Right lung (tissue), 5 donors: ENCODE results near the gene XNDC1N. TPM values are rescaled to one million over a fixed set of nuclear protein-coding genes. Genes with fewer than 3 reads are reported as not detected.
A peak's percentile ranks its signal among the peaks of the same experiment; 100 is the strongest.
"Not testable (repeated sequence)": the region's sequence is repeated elsewhere in the genome, so short reads cannot be mapped to it uniquely, and the experiment has no call there.

Source experiments
- DNase-seq, 2 donors: peaks; one replicate each; pipeline ENCODE4 v3.0.0-alpha.2; 2013
- polyA plus RNA-seq, 5 donors: library from polyadenylated mRNA; unstranded; fragments of 120-200 nt; gene quantifications; one replicate each; pipeline versions ENCODE4 v1.2.1 to v1.2.3, GENCODE V29; 2013; ENCODE audit warnings: inconsistent platforms in 1 of 5, low replicate concordance in 1 of 5; ENCODE audit not compliant: insufficient read length in 5 of 5, insufficient read depth in 1 of 5

XNDC1N gene
- polyA plus RNA-seq, 5 donors = 4.8 to 10.7 (median 8.3) TPM

DNA sequence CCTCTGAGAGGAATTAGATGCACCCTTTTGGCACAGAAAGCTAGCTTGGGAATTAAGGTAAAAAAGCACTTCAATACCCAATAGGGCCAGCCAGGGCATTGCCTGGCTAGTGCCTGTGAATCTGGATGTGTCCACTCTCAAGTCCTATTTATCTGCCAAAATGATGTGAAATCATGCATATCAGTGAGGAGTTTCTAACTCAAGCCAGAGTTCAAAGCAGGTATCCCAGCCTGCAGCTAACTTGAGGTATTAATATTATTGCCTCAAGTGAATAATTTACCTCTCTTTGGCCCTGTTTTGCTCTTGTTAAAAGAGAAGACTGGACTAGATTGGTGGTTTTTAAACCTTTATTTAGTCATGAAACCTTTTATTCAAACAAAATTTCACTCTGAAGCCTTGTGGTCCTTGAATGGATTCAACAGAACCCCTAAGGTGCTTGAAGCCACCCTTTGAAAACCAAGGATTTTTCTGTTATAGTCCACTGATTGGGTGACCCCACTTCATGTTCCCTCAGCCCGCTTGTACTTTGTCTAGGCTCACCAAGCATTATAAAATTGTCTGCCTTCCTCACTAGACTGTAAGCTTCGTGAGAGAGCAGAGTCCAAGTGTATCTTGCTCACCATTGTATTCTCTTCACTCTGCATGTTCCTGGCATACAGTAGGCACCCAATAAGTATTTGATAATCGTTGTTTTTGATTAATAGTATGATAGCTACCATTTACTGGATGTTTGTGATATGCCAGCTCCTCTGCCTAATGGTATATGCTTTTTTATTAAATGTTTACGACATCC, 4.9 kb upstream of the XNDC1N start:
- no peak for DNase-seq

DNA sequence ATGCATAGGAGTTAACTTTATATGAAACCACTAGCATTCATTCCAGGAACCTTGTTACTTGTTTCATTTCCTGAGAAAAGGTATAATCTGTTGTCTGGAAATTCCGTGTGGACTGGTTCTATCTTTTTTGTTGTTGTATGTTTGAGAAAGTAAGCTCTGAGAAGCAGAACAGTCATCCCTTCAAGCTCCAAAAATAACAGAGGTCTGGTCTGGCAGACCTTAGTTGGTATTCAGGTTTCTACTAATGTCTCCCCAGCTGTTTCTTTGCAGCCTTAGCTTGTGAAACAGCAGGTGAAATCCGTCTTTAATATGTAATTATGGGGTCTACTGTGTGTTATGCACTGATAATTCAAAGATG, 2.8 kb upstream of the XNDC1N start:
- no peak for DNase-seq

DNA sequence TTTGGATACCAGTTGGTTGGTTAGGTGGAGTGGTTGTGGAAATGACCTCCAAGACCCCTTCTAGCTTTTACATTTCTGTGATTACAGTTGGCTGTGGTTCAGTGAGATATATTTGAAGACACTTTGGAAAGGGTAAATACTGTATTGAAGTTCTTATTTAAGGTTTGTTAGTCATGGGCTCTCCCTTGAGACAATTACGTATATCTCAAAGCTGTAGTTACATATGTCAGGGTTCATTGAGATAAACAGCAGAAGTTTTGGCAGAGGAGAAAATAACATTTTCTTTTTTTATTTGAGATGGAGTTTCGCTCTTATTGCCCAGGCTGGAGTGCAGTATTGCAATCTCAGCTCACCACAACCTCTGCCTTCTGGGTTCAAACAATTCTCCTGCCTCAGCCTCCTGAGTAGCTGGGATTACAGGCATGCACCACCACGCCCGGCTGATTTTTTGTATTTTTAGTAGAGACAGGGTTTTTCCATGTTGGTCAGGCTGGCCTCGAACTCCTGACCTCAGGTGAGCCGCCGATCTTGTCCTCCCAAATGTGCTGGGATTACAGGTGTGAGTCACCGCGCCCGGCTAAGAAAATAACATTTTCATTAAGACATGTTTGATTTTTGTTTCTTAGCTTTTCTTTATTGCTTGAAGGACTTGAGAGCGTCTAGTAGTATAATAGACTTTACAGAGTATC, 2.3 kb upstream of the XNDC1N start:
- DNase-seq = no peak

DNA sequence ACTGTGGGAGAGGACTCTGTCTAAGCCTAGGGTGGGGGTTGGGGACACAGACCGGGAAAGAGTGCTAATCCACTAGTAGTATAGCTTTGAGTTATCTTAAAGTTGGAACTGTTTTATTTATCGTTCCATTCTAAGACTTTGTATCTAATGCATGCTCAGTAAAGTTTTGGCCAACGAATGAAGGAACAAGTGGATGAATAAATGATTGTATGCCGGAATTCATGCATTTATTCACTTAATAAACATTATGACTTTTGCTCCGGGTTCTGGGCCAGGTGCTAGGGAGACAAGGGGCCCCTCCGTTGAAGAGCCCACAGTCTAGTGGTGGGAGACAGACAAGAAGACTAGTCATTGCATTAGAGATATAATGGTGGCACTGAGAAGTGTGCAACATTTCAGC, 1.1 kb upstream of the XNDC1N start:
- no peak for DNase-seq

DNA sequence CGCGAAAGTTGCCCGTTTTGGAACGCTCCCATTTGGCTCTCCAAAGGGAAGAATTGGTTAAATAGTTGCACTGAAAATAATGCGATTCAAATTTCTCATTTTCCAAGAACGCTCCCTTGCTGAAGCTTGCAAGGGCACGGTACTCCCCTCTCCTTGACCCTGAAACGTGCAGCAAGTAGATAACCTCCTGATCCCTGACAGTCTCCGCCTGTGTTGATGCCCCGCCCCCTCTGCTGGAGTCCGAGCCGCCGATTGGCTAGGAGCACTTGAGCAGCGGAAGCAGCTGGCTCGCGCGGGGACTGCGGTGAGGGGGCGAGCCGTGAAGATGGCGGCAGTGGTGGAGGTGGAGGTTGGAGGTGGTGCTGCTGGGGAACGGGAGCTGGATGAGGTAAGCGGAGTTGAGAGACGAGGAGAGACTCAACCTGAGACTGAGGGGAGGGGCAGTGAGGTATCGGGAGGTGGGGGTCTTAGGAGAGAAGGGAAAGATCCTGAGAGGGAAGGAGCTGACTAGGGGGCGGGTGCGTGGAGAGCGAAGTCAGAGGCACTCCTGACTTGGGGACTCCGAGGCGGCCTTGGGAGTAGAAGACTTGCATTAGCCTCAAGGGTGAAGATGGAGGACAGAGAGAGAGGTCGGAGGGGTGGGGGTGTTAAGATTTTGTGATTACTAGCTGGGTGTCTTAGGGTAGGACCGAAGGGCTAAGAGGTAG, 496 bp upstream of the XNDC1N start, which contains the start of gene RNF121:
Gene RNF121, plus strand, starts transcription at position 310 of the 707 bp plus-strand sequence. Its CDS starts 16 bp downstream, at position 326.
- DNase-seq = peak; percentile 95

DNA sequence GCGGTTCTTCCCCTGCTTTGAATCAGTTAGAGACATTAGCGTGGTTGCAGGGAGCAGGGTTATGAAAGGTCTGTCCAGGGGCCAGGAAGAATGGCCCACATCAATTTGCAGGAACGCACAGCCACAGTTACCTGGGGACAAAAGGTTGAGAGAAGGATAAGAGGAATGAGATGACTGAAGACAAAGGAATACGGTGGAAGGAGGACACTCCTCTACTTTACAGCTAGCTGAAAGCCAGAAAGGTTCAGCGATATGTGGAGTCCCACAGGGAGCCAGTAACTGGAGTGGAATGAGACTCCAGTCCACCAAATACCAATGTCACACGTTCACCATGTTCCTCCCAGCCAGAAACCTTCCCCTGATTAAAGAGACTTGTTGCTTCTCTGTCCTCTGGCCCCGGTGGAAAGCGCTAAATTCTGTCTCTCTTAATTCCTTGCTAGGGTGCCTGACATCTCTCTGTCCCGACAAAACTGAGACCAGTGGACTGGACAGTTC, 10.7 kb downstream of the XNDC1N start:
- no peak for DNase-seq

DNA sequence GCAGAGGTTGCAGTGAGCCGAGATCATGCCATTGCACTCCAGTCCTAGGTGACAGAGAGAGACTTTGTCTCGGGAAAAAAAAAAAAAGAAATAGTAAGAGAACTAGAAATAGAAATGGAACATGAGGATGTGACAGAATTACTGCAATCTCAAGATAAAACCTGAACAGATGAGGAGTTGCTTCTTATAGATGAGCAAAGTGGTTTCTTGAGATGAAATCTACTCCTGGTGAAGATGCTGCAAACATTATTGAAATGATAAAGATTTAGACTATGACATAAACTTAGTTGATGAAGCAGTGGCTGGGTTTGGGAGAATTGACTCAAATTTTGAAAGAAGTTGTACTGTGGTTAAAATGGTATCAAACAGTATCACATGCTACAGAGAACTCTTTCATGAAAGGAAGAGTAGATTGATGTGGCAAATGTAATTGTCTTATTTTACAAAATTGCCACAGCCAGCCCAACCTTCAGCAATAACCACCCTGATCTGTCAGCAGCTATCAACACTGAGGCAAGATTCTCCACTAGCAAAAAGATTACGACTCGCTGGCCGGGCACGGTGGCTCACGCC, 13.7 kb downstream of the XNDC1N start:
- no peak for DNase-seq

DNA sequence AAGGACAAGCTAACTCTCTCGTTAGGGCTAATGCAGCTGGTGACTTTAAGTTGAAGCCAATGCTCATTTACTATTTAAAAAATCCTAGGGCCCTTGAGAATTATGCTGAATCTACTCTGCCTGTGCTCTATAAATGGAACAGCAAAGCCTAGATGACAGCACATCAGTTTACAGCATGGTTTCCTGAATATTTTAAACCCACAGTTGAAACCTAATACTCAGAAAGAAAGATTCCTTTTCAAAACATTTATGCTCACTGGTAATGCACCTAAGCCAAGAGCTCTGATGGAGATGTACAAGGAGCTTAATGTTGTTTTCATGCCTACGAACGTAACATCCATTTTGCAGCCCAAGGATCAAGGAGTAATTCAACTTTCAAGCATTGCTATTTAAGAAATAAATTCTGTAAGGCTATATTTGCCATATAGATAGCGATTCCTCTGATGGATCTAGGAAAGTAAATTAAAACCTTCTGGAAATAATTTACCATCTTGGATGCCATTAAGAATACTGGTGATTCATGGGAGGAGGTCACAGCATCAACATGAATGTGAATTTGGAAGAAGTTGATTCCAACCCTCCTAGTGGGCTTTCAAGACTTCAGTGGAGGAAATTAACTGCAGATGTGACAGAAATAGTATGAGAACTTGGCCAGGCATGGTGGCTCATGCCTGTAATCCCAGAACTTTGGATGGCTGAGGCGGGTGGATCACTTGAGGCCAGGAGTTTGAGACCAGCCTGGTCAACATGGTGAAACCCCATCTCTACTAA, 14.5 kb downstream of the XNDC1N start:
- DNase-seq = no peak

DNA sequence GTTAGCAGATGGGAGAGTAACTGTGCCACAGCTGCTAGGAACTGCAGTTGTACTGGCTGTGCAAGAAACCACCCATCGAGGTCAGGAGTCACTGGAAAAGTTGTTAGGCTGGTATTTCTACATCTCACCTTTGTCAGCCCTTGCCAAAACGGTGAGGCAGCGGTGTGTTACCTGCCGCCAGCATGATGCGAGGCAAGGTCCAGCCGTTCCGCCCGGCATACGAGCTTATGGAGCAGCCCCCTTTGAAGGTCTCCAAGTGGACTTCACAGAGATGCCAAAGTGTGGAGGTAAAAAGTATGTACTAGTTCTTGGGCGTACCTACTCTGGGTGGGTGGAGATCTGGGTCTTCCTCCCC, 16.4 kb downstream of the XNDC1N start:
- DNase-seq = not testable (repeated sequence)

DNA sequence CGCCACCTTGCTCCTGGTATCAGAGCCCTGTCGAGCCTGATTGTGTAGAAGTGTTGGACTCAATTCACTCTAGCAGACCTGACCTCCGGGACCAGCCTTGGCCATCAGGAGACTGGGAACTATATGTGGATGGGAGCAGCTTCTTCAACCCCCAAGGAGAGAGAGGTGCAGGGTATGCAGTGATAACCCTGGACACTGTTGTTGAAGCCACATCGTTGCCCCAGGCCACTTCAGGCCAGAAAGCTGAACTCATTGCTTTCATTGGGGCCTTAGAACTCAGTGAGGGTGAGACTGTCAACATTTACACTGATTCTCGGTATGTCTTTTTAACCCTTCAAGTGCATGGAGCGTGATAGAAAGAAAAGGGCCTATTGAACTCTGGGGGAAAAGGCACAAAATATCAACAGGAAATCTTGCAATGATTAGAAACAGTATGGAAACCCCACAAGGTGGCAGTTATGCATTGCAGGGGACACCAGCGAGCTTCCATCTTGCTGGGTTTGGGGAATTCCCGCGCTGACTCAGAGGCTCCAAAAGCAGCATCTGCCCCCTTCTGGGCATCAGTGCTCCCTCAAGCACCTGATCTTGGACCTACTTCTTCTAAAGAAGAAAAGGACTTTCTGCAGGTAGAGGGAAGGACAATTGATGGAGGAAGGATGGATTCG, 16.9 kb downstream of the XNDC1N start:
- DNase-seq = not testable (repeated sequence)

DNA sequence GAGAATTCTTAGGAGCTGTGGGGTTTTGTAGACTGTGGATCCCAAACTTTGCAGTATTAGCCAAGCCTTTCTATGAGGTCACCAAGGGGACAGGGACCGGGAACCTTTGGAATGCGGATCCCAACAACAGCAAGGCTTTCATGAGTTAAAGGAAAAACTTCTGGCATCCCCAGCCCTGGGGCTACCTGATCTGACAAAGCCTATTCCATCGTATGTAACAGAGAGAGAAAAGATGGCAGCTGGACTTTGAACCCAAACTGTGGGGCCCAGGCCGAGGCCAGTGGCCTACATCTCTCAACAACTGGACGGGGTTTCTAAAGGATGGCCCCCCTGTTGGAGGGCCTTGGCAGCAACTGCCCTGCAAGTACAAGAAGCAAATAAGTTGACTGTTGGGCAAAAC, 17.6 kb downstream of the XNDC1N start:
- not testable (repeated sequence) for DNase-seq

DNA sequence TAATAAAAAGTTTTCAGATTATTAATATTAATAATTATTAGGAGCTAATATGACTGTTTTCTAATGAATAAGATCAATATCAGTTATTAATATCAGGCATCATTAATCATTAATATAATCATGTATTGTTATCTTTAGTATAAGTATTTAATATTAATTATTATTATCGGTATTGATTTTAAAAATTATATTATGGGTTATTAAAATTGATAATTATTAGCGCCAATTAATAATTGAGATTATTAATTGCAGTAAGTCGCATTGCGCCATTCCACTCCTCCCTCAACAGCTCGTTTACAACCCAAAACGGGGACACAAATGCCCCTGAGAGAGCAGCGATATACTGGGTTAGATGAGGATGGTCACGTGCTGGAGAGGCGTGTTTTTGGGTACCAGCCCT, 20.2 kb downstream of the XNDC1N start:
- no peak for DNase-seq

DNA sequence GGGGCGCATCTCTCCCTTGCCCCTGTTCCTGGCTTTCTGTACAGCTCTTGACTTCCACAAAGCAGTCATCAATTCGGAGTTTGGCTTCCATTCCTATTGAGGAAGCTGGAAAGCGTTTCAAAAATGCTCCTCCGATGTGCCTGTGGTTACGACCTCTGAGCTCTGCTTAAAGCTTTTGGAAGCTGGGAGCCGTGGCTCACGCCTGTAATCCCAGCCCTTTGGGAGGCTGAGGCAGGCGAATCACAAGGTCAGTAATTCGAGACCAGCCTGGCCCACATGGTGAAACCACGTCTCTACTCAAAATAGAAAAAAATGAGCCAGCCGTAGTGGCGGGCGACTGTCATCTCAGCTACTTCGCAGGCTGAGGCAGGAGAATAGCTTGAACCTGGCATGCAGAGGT, 27.3 kb downstream of the XNDC1N start:
- DNase-seq = not testable (repeated sequence)

DNA sequence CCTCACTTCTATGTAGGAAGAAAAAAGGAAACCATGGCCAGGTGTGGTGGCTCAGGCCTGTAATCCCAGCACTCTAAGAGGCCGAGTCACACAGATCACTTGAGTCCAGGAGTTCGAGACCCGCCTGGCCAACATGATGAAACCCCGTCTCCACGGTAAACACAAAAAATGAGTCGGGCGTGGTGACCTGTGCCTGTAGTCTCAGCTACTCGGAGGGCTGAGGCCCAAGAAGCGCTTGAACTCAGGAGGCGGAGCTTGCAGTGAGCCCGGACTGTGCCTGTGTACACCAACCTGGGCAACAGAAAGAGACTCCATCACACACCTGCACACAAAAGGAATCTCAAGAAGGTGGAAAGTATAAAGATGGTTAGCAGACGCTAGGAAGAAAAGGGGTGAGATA, 32.4 kb downstream of the XNDC1N start:
- no peak for DNase-seq

DNA sequence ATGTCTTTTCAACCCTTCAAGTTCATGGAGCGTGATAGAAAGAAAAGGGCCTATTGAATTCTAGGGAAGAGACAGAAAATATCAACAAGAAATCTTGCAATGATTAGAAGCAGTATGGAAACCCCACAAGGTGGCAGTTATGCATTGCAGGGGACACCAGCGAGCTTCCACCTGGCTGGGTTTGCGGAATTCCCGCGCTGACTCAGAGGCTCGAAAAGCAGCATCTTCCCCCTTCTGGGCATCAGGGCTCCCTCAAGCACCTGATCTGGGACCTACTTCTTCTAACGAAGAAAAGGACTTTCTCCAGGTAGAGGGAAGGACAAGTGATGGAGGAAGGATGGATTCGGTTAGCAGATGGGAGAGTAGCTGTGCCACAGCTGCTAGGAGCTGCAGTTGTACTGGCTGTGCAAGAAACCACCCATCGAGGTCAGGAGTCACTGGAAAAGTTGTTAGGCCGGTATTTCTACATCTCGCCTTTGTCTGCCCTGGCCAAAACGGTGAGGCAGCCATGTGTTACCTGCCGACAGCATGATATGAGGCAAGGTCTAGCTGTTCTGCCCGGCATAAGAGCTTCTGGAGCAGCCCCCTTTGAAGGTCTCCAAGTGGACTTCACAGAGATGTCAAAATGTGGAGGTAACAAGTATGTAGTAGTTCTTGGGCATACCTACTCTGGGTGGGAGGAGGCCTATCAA, 39.1 kb downstream of the XNDC1N start:
- not testable (repeated sequence) for DNase-seq

DNA sequence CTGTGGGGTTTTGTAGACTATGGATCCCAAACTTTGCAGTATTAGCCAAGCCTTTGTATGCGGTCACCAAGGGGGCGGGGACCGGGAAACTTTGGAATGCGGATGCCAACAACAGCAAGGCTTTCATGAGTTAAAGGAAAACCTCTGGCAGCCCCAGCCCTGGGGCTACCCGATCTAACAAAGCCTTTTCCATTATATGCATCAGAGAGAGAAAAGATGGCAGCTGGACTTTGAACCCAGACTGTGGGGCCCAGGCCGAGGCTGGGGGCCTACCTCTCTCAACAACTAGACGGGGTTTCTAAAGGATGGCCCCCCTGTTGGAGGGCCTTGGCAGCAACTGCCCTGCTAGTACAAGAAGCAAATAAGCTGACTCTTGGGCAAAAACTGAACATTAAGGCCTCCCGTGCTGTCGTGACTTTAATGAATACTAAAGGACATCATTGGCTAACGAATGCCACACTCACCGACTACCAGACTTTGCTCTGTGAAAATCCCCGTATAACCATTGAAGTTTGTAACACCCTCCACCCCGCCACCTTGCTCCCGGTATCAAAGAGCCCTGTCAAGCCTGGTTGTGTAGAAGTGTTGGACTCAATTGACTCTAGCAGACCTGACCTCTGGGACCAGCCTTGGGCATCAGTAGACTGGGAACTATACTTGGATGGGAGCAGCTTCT, 39.9 kb downstream of the XNDC1N start:
- DNase-seq = not testable (repeated sequence)

DNA sequence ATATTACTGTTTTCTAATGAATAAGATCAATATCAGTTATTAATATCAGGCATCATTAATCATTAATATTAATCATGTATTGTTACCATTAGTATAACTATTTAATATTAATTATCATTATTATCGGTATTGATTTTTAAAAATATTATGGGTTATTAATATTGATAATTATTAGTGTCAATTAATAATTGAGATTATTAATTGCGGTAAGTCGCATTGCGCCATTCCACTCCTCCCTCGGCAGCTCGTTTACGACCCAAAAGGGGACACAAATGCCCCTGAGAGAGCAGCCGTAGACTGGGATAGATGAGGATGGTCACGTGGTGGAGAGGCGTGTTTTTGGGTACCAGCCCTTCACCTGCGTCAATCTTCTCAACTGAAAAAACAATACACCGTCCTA, 42.6 kb downstream of the XNDC1N start:
- DNase-seq = not testable (repeated sequence)
